DMS 273 treated with DMSO at 0.1 percent for 48 hours (cell line): Measurements from ENCODE around the gene IL4I1.

Source experiments
- DNase-seq: peaks from one replicate; lab custom pipeline; 2025; lab: John Stamatoyannopoulos, UW

Gene IL4I1

DNA sequence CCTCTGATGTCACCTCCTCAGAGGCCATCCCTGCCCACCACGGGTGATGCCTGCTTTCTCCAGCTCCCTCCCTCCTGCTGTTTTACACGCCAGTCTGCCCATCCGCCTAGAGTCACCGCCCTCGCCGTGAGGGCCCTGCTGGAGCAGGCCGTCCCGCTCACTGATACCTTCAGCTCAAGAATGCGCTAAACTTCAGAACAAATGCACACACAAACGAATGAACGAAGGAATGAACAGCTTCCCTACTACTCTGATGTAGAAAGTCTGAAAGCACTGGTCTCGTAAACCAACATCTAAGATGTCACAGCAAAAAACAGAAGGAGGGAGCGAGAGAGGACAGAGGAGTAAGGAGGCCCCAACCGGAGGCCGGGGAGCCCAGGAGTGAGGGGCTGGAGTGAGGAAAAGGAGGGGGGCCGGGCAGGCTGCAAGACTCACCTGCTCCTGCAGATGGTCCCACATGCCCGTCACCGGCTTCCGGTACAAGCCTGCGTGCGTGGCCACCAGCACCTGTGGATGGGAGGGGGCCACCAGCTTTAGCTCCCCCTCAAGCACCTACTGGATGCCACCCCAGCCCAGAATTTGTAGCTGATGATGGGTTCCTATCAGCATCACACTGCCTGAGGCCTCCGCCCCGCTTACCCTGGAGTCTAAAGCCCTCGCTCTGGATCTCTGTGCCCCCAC lies 33.3 kb downstream of the IL4I1 start:
- DNase-seq: no peak

DNA sequence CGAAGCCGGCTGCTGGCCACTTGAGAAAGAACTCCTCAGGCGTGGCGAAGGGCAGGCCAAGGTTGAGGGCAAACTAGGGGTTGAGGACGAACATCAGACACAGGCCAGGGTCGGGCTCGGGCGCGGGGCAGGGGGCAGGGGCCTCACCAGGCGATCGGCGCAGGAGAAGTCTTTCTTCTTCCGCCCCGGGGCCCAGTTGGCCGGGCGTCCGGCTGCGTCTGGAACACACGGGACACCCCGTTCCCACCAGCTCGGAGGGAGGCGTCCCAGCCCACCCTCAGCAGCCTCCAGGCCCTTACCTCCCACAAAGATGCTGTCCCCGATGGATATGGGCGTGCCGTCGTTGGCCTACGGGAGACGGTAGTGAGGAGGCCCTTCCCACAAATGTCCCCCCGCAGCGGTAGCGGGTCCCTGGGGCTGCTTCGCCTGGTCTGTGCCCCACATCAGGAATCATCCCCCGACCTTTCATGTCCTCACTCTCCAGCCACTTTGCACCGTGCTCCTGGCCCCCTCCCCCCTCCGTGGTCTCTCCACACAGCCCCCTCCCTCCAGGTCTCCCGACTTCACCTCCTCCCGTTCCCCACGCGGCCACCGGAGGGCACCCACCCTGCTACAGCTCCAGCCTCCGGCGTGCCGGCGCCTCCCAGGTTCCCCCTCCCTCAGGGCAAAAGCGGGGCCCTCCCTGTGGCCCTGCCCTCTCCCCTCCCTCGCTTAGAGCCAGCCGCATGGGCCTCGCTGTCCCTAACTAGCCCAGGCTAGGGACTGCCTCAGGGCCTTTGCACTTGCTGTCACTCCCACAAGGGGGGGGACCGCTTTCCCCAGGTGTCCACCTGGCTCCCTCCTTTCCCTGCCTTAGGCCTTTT lies 34.1 kb downstream of the IL4I1 start:
- no peak for DNase-seq

DNA sequence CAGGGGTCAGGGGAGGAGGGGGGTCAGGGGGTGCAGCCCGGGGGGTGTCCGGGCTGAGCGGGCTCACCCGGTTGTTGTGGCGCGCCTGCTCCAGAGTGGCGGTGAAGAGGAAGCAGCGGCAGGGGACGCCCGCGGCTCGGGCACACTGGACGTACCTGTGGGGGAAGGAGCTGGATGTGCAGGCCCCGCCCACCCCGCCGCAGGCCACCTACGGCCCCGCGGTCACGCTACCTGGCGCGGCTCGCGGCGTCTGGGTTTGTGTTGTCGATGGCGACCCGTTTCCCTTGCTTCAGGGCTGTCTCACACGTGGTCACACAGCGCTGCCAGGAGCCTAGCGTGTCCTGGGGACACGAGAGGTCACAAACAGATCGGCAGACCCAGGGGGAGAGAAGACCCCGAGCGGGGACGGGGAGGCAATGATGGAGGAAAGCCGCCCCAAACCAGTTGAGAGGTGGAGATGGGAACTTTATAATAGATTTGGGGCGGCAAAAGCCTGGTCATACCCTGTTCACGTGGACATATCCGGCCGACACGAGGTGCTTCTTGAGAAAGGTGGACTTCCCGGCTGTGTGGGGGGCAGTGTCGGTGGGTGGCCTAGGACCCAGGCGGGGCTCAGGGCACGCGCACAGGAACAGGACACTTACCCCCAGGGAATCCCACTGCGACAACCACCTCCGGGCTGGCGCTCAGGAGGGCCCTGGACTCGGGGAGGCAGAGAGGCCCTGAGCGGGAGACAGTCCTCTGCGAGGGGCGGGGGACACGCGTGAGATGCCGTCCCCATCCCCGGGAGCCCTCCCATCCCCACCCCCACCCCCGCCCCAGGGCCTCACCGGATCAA lies 34.9 kb downstream of the IL4I1 start:
- DNase-seq: no peak

DNA sequence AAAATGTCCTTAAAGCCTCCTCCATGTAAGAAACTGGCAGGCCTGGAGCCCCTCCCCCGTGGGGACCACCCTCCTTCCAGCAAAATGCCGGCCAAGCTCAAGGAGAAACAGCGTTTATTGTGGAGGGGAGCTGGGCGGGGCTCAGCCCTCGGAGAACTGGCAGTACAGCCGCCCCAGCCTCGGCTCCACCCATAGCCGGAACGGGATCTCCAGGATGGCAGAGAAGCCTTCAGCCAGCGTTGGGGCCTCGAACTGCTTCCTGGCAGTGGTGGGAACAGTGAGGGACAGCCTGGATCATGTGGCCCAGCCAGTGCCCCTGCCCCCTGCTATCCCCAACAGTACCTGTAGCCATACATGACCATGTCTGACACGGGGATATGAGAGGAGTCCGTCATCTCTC lies 35.6 kb downstream of the IL4I1 start:
- DNase-seq: no peak

DNA sequence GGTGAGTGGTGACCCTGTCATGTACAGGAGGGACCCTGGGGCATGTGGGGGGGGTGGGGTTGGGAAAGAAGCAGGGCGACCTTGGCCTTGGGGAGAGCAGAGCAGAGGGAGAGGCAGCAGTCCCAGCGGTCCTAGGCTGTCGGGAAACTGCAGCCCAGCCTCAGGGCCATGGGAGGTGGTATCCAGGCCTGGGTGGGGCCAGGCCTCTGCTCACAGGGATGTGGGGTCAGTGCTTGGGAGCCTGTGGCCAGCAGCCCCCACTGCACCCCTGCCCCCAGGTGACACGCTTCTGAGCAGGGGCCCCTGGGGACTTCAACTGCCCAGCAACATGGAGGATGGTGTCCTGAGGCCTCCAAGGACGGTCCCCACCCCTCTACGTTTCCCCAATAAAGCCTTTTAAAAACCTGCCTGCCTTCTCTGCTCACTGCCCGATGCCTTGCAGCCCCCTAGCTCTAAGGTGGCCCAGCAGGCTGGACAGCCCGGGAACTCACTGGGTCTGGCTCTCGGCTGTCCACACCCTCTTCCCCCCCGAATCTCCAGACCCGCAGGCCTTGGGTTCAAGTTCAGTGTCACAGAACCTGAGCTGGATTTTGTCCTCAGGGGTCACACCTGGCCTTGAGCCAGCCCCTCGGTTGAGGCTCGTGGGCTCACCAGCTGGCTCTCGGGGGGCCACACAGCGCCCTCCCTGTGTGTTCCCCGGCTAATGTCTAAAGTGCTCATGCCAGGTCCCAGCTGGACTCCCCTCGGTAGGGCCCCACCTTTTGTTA lies 36.2 kb downstream of the IL4I1 start:
- no peak for DNase-seq

DNA sequence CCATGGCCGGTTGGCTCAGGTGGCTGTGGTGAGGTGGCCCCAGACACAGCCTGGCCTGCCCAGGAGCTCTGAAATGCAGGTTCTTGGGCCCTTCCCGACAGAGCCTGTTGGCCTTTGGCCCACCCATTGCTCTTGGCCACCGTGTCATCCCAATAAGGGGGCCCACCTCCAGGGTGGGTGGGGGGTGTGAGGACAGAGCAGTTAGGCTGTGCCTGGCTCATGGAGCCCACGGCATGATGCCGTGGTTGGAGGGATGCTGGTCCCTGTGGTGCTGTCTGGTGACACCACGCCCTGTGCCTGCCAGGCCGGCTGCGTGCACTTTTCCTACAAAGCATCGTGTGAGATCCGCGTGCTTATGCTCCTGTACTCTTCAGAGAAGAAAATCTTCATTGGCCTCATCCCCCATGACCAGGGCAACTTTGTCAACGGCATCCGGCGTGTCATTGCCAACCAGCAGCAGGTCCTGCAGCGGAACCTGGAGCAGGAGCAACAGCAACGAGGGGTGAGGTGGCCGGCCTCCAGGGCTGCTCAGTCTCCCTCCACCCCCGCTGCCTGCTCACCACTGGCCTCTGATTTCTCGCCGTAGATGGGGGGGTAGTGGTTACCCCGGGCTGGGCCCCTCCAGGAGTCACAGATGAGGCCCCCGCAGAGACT lies 36.9 kb downstream of the IL4I1 start:
- no peak for DNase-seq

DNA sequence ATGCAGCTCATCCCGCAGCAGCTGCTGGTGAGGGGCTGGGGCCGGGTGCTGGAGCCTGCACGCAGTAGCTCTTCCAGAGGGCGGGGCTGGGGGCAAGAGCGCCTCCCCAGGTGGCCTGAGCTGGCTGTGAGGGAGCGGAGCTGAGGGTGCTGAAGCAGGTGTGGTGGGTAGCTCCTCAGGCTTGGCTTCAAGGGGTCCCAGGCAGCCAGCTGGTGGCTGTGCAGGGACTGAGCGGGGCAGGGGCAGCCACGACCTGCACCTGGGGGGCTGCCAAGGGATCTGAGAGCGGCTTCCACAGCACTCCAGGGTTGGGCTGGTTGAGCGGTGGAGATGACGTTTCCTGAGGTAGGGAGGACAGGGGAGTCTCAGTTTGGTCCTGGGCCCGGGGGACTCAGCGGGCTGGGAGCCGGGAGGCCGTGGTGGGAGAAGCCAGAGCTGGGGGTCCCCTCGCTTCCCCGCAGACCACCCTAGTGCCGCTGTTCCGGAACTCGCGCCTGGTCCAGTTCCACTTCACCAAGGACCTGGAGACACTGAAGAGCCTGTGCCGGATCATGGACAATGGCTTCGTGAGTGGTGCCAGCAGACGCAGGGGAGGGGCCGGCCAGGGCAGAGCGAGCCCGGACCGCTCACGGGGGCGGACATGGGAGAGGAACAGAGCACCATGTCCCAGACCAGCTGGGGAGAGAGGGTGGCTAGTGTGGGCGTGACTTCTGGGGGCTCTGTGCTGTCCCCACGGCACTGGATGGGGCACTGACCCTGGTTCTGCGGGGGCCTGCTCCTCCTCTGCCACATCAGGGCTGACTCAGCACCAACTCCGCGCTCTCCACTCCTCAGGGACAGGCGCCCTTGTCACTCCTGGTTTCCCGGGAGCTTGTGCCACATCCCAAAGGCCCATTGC lies 38.4 kb downstream of the IL4I1 start:
- DNase-seq: no peak

DNA sequence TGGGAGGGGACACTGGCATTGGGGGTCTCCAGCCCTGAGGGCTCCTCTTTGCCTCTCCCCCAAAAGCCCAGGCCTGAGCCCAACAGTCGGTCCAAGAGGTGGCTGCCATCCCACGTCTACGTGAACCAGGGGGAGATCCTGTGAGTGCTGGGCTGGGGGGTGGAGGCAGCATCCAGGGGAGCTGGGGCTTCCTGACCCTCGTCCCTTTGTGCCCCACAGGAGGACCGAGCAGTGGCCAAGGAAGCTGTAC lies 38.9 kb downstream of the IL4I1 start:
- DNase-seq: no peak

DNA sequence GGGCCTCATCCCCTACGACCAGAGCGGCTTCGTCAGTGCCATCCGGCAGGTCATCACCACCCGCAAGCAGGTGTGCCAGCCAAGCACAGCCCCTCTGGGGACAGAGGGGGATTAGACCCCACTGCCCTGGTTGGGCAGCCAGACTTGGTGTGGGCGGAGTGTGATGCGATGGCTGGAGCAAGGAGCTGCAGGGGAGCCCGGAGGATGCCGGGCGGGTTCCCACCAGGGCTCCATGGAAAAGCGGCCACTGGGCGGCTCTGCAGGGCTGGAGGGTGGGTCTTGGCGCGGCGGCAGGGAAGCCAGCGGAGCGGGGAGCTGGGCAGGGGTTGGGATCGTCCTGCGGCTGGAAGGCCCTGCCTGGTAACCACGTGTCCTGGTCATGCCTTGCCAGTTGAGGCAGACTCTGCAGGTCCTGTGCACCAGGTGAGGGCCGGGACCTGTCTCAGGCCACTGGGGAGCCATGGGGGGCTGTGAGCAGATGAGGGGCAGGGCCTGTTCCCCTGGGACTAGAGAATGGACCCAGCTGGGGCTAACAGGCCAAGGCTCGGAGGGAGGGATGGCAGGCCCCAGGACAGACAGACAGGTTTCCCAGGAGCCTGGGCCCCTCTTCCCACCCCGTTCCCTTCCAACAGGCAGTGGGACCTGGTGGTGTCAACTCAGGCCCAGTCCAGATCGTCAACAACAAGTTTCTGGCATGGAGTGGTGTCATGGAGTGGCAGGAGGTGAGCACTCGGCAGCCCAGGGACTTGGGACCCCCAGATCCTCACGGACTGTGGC lies 39.4 kb downstream of the IL4I1 start:
- DNase-seq: no peak

DNA sequence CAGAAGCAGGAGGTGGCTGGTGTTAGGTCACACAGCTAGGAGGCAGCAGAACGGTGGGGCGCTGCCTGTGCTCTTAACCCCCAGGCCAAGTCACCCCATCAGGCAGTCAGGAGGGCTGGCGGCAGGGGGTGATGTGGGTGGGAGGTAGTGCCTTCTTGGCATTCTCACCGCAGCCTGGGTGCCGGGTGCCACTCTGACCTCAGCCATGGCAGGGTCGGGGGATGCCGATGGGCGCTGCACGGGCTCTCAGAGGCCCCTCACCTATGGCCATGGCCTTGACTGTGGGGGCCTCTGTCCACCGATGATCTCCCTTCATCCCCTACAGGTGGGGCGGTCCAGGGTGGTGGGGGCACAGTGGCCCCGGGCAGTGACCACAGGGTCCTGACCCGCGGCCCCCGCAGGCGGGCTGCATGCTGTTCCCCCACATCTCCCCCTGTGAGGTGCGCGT lies 40.1 kb downstream of the IL4I1 start:
- DNase-seq: no peak

DNA sequence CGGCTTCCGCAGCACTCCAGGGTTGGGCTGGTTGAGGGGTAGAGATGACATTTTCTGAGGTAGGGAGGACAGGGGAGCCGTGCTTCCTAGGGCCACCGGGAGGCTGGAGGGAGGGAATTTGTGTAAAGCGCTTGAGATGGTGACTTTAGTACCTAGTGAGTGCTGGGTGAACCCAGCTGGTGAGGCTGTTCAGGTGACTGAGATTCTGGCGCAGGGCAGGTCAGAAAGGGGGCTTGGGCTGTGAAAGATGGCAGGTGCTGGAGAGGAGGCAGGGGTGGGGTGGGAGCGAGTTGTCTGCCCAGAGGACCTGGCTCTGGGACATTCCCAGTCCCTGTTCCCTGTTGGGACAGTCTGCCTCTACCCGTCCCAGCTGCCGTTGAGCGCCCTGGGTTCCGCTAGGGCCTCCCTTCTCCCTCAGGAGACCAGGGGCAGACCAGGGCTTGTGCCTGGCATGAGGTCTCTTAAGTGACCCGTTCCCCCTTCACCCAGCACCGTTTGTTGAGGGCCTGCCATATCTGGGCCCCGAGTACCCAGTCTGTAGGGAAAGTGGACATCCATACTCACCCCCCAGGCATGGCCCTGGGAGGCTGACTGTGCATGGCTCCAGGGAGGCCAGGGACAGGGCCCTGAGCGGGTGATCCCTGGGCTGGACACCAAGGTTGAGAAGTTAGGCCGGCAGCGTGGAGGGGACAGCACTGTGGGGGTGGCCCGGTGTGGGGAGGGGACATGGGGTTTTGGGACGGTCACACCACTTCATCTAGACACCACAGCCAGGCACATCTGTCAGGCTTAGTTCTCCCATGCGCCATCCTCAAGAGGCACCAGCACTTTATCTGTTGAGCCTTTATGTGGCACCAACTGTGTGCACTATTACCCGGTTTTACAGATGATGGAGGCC lies 40.8 kb downstream of the IL4I1 start:
- DNase-seq: no peak

DNA sequence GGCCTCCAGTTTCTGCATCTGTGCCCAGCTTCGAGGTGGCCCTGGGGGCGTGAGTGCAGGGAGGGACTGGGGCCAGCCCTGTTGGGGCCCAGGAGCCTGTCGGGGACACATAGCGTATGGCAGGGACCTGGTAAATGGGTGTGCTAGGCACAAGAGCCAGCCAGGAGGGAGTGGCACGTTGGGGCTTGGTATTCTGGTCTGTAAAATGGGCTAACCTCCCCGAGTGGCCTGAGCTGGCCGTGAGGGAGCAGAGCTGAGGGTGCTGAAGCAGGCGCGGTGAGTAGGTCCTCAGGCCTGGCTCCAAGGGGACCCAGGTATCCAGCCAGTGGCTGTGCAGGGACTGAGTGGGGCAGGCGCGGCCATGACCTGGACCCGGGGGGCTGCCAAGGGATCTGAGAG lies 41.4 kb downstream of the IL4I1 start:
- no peak for DNase-seq

DNA sequence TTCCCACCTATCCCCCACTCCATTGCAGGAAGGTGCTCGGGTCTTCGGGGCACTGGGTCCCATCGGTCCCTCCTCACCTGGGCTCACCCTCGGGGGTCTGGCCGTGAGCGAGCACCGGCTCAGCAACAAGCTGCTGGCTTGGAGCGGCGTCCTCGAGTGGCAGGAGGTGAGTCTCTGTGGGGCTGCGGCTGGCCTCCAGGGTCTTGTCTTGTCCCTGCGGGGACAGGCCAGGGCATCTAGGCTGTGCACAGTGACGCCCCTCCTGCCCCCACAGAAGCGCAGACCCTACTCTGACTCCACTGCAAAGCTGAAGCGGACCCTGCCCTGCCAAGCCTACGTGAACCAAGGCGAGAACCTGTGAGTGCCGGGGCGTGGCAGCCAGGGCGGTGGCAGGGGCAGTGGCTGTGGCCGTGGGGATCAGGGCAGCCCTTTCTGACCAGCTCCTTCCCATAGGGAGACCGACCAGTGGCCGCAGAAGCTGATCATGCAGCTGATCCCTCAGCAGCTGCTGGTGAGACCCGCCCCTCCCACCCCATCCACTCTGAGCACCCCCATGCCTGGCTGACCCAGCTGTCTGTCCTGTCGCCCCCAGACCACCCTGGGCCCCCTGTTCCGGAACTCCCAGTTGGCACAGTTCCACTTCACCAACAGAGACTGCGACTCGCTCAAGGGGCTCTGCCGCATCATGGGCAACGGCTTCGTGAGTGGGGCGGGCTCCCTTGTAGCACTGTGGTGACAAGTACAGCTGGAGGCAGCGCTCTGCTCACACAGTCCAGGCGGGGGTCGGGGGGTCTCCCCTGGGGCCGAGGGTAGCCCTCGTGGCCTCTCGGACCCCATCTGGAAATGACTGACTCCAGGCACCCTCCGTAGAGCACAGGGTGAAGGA lies 42.1 kb downstream of the IL4I1 start:
- DNase-seq: no peak

DNA sequence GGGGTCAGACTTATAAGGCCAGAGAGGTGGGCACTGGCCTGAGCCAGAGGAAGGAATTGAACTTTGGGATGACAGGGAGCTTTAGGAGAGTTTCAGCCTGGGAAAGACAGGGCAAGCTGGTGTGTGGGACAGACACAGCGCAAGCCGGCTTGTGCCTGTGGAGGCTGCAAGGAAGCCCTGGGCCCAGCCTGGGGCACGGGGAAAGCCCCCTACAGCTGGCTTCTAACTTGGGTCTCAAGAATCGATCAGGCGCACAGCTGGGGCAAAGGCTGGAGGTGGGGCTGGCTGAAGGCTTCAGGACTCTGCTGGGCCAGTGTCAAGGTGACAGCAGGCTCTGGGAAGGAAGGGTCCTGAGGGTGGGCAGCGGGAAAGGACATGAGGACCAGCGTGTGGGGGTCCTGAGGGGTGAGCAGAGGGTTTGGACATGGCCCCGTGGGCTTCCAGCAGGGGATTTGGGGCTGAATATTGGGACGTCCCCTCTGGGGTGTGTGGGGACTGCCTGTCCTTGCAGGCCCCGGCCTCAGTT lies 42.8 kb downstream of the IL4I1 start:
- DNase-seq: no peak

DNA sequence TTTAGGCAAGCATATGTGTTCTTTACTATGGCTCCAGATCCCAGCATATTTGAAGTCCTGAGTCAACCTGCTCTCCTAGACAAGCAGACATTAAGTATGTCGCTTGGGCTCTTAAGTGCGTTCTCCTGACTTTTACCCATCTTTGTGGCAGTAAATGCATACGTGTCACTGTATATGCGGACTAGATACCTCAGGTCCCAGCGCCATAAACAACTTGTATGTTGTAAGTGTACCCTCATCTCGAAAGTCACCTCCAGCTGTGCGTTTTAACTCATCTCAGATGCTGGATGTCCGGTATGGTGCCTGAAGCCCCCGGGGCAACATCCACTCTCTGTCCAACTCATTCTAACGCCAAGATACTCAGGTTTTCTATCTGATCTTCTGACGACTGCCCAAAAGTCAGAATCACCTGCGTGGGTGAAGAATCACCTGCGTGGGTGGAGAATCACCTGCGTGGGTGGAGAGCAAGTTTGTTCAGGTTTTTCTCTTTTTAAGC lies 44.0 kb downstream of the IL4I1 start:
- no peak for DNase-seq

DNA sequence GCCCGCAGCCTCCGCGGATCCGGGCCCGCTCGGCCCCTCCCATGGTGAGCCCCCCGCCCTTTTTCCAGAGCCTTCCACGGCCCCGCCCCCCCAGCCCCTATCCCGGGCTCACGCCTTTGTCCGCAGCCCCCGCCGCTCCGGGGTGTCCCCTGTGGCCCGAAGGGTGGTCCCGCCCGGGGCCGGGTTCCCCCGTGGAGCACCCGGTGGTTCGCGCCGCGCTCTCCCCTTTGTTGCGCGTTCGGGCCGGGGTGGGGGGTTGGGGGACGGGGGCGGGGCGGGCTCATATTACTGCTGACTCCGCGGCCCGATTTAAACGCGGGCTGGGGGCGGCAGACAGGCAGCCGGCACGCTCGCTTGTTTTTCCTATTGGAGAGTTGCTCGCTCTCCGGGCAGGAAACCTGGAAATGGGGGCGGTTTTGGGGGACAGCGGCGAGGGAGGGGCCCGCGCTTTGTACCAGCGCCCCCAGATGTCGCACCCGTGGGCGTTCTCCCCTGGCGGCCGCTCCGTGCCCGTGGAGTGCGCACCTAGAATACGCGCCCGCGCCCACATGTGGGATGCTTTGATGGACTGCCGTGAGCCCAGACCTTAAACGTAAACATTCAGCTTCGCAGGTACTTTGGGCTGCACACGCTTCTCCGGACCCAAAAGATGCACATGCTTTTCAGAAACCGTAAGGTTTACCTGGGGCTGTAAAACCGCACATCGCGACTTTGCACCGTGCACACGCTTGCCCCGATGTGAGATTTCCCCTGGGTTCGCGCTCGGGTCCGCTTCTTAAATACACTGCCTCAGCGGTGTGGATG lies 45.0 kb downstream of the IL4I1 start:
- no peak for DNase-seq
